ENCODE data around the gene SCN4A. TPM values are rescaled to one million over a fixed set of nuclear protein-coding genes. Genes with fewer than 3 reads are reported as not detected.

SCN4A gene
- total RNA-seq, 1 donor from 2014 or later, result 0.43 TPM

GRCh38 chr17:64017381-64017980 is 44.8 kb upstream of the SCN4A start:
- Mint-ChIP-seq H3K27me3 (ENCODE audit: low read depth, unreplicated experiment) (peaks cover 6% of the 10 kb centered on the region), H3K4me3 (ENCODE audit: unreplicated experiment) (no peak overlapping the region), H3K36me3 (ENCODE audit: low read depth, unreplicated experiment) (no peaks in the 10 kb centered on the region), H3K4me1 (ENCODE audit: low read depth, unreplicated experiment) (peaks cover 3% of the 10 kb centered on the region), H3K9me3 (ENCODE audit: unreplicated experiment) (no peaks in the 10 kb centered on the region), H3K27ac (ENCODE audit: unreplicated experiment) (no peak overlapping the region)
- peaks cover 11% of the 10 kb centered on the region for H3K27me3 ChIP-seq (ENCODE audit: insufficient read depth, low read length)
- DNase-seq (ENCODE audit: low read depth), result no peak
- FAIRE-seq, result no peak
- no peak overlapping the region for H3K27ac ChIP-seq (ENCODE audit: low read depth, low read length)
- no peak overlapping the region for H3K4me3 ChIP-seq (ENCODE audit: insufficient read depth, low read depth, low read length)
- no peaks in the 10 kb centered on the region for H3K9me3 ChIP-seq (ENCODE audit: insufficient read depth, low read depth, low read length)
- no peaks in the 10 kb centered on the region for H3K4me1 ChIP-seq (ENCODE audit: insufficient read depth, low read length)
- H3K4me2 ChIP-seq (ENCODE audit: low read length), result no peak overlapping the region
- no peaks in the 10 kb centered on the region for H4K20me1 ChIP-seq (ENCODE audit: insufficient read depth, low read length)
- no peak for TF ChIP-seq EZH2 (IDR thresholded peaks at IDR 0.05; ENCODE audit: insufficient read depth, low read length)
- no peak for TF ChIP-seq CTCF (IDR thresholded peaks at IDR 0.05; ENCODE audit: insufficient read depth, low read depth, low read length)
- H3K9ac ChIP-seq (ENCODE audit: low read length), result no peak overlapping the region
- H2AFZ ChIP-seq (ENCODE audit: low read depth, low read length), result no peak overlapping the region
- no peaks in the 10 kb centered on the region for H3K79me2 ChIP-seq (ENCODE audit: insufficient read depth, low read length)
- H3K36me3 ChIP-seq (ENCODE audit: insufficient read depth, low read length), result no peaks in the 10 kb centered on the region

- Mint-ChIP-seq H3K27ac (ENCODE audit: unreplicated experiment) (no peak overlapping the region), H3K4me3 (ENCODE audit: unreplicated experiment) (no peak overlapping the region), H3K9me3 (ENCODE audit: unreplicated experiment) (no peaks in the 10 kb centered on the region), H3K27me3 (ENCODE audit: low read depth, unreplicated experiment) (peaks cover 3% of the 10 kb centered on the region), H3K4me1 (ENCODE audit: low read depth, unreplicated experiment) (peaks cover 3% of the 10 kb centered on the region), H3K36me3 (ENCODE audit: low read depth, unreplicated experiment) (no peaks in the 10 kb centered on the region)
- H4K20me1 ChIP-seq (ENCODE audit: insufficient read depth, low read length), result no peaks in the 10 kb centered on the region
- no peak for TF ChIP-seq CTCF (IDR thresholded peaks at IDR 0.05; ENCODE audit: insufficient read depth, low read depth, low read length)
- no peak for TF ChIP-seq EZH2 (IDR thresholded peaks at IDR 0.05; ENCODE audit: insufficient read depth, low read length)
- no peak for FAIRE-seq
- DNase-seq (ENCODE audit: low read depth), result no peak
- no peaks in the 10 kb centered on the region for H3K36me3 ChIP-seq (ENCODE audit: insufficient read depth, low read length)
- no peaks in the 10 kb centered on the region for H3K4me1 ChIP-seq (ENCODE audit: insufficient read depth, low read length)
- no peak overlapping the region for H2AFZ ChIP-seq (ENCODE audit: low read depth, low read length)
- peaks cover 11% of the 10 kb centered on the region for H3K27me3 ChIP-seq (ENCODE audit: insufficient read depth, low read length)
- H3K9ac ChIP-seq (ENCODE audit: low read length), result no peak overlapping the region
- H3K27ac ChIP-seq (ENCODE audit: low read depth, low read length), result no peak overlapping the region
- no peak overlapping the region for H3K4me2 ChIP-seq (ENCODE audit: low read length)
- H3K4me3 ChIP-seq (ENCODE audit: insufficient read depth, low read depth, low read length), result no peak overlapping the region
- H3K79me2 ChIP-seq (ENCODE audit: insufficient read depth, low read length), result no peaks in the 10 kb centered on the region
- no peaks in the 10 kb centered on the region for H3K9me3 ChIP-seq (ENCODE audit: insufficient read depth, low read depth, low read length)
Observed at GRCh38 chr17:64016974-64017373, 44.3 kb upstream of the SCN4A start.

GRCh38 chr17:64016231-64016784 is 43.6 kb upstream of the SCN4A start:
- Histone ChIP-seq H3K27me3 (ENCODE audit: insufficient read depth, low read length) (peaks cover 11% of the 10 kb centered on the region), H3K4me1 (ENCODE audit: insufficient read depth, low read length) (no peaks in the 10 kb centered on the region), H3K9me3 (ENCODE audit: insufficient read depth, low read depth, low read length) (no peaks in the 10 kb centered on the region), H2AFZ (ENCODE audit: low read depth, low read length) (no peak overlapping the region), H3K79me2 (ENCODE audit: insufficient read depth, low read length) (no peaks in the 10 kb centered on the region), H3K4me2 (ENCODE audit: low read length) (no peak overlapping the region), H4K20me1 (ENCODE audit: insufficient read depth, low read length) (no peaks in the 10 kb centered on the region), H3K36me3 (ENCODE audit: insufficient read depth, low read length) (no peaks in the 10 kb centered on the region), H3K4me3 (ENCODE audit: insufficient read depth, low read depth, low read length) (no peak overlapping the region), H3K9ac (ENCODE audit: low read length) (no peak overlapping the region), H3K27ac (ENCODE audit: low read depth, low read length) (no peak overlapping the region)
- H3K27ac Mint-ChIP-seq (ENCODE audit: unreplicated experiment), result no peak overlapping the region
- H3K36me3 Mint-ChIP-seq (ENCODE audit: low read depth, unreplicated experiment), result no peaks in the 10 kb centered on the region
- H3K9me3 Mint-ChIP-seq (ENCODE audit: unreplicated experiment), result no peaks in the 10 kb centered on the region
- no peak for FAIRE-seq
- DNase-seq (ENCODE audit: low read depth), result no peak
- TF ChIP-seq CTCF (IDR thresholded peaks at IDR 0.05; ENCODE audit: insufficient read depth, low read depth, low read length), result no peak
- TF ChIP-seq EZH2 (IDR thresholded peaks at IDR 0.05; ENCODE audit: insufficient read depth, low read length), result no peak
- peaks cover 3% of the 10 kb centered on the region for H3K4me1 Mint-ChIP-seq (ENCODE audit: low read depth, unreplicated experiment)
- H3K27me3 Mint-ChIP-seq (ENCODE audit: low read depth, unreplicated experiment), result peaks cover 5% of the 10 kb centered on the region
- H3K4me3 Mint-ChIP-seq (ENCODE audit: unreplicated experiment), result no peak overlapping the region

Measured in astrocyte (in vitro differentiated cells and primary cell).